Keratinocyte (primary cell): ENCODE measurements around the gene MYADML2. TPM values are rescaled to one million over a fixed set of nuclear protein-coding genes. Genes with fewer than 3 reads are reported as not detected.

Experiments
- DNase-seq: peaks from one replicate; pipeline ENCODE4 v3.0.0-alpha.2; 2011; ENCODE audit warnings: low read depth, missing footprints, low spot score
- FAIRE-seq: peaks from 2 replicates; lab custom pipeline; 2011; peaks lifted over from hg19 to GRCh38; lab: Jason Lieb, UNC
- H2AFZ ChIP-seq: 2 replicates; pipeline ENCODE4 v1.6.0; 2012; ENCODE audit warnings: low read length, control low read depth, inconsistent platforms; ENCODE audit not compliant: control insufficient read depth
- H3K27ac ChIP-seq: 2 replicates; pipeline ENCODE4 v1.5.1; 2011; ENCODE audit warnings: low read length; ENCODE audit not compliant: control insufficient read depth, insufficient read depth
- H3K27me3 ChIP-seq: 3 replicates; pipeline ENCODE4 v1.6.0; 2011; ENCODE audit warnings: low read length; ENCODE audit not compliant: control insufficient read depth, insufficient read depth; ENCODE audit errors: extremely low read depth
- H3K36me3 ChIP-seq, 2 experiments: 2 replicates in 1 of 2; 3 replicates in 1 of 2; pipeline ENCODE4 v1.5.1; 2011; ENCODE audit warnings: low read length in 2 of 2, mild to moderate bottlenecking in 1 of 2; ENCODE audit not compliant: control insufficient read depth in 2 of 2, insufficient read depth in 2 of 2; ENCODE audit errors: extremely low read depth in 1 of 2
- H3K4me1 ChIP-seq: 3 replicates; pipeline ENCODE4 v1.5.1; 2011; ENCODE audit warnings: low read length; ENCODE audit not compliant: control insufficient read depth, insufficient read depth; ENCODE audit errors: extremely low read depth
- H3K4me2 ChIP-seq: 3 replicates; pipeline ENCODE4 v1.6.0; 2011; ENCODE audit warnings: low read depth, low read length; ENCODE audit not compliant: control insufficient read depth, insufficient read depth; ENCODE audit errors: extremely low read depth
- H3K4me3 ChIP-seq, 3 experiments: fragments of 200-600 bp in 1 of 3; sonication (generic) in 1 of 3; 2 replicates in 2 of 3; 3 replicates in 1 of 3; pipeline ENCODE4 v1.5.1; 2011 to 2016; ENCODE audit warnings: low read length in 3 of 3, mild to moderate bottlenecking in 3 of 3, control low read depth in 2 of 3, inconsistent platforms in 1 of 3, low read depth in 1 of 3, mixed read lengths in 1 of 3, mixed run types in 1 of 3, moderate library complexity in 1 of 3; ENCODE audit not compliant: control insufficient read depth in 2 of 3, insufficient read depth in 2 of 3; ENCODE audit errors: extremely low read depth in 1 of 3
- H3K79me2 ChIP-seq: 2 replicates; pipeline ENCODE4 v1.6.0; 2012; ENCODE audit warnings: low read length; ENCODE audit not compliant: control insufficient read depth, insufficient read depth
- H3K9ac ChIP-seq: 3 replicates; pipeline ENCODE4 v1.6.0; 2011; ENCODE audit warnings: low read length; ENCODE audit not compliant: control insufficient read depth, insufficient read depth; ENCODE audit errors: extremely low read depth
- H3K9me1 ChIP-seq: 3 replicates; pipeline ENCODE4 v1.6.0; 2011; ENCODE audit warnings: low read length; ENCODE audit not compliant: control insufficient read depth, insufficient read depth; ENCODE audit errors: extremely low read depth
- H3K9me3 ChIP-seq: 2 replicates; pipeline ENCODE4 v1.5.1; 2012; ENCODE audit warnings: low read depth, low read length; ENCODE audit not compliant: control insufficient read depth
- H4K20me1 ChIP-seq: 3 replicates; pipeline ENCODE4 v1.6.0; 2011; ENCODE audit warnings: low read length; ENCODE audit not compliant: control insufficient read depth, insufficient read depth; ENCODE audit errors: extremely low read depth
- EZH2 ChIP-seq: IDR thresholded peaks from one replicate; pipeline ENCODE4 v1.6.1; 2012; ENCODE audit warnings: inconsistent platforms, mild to moderate bottlenecking, low read length, moderate library complexity
- dilution Hi-C: fragments of 300-500 bp; cut with MboI; formaldehyde crosslinking; loops from one replicate; pipeline ENCODE4 v1.7.0; 2020; ENCODE audit warnings: low sequenced_read_pairs; ENCODE audit not compliant: extremely low pct_ligation_motif_present
- polyA plus RNA-seq, 5 experiments: library from polyadenylated mRNA; depleted of rRNA in 3 of 5; stranded (reverse) in 3 of 5; stranded (forward) in 1 of 5; unstranded in 1 of 5; fragments of >200 nt; gene quantifications; 1 replicate in 1 of 5; 2 replicates in 3 of 5; 3 replicates in 1 of 5; pipeline versions ENCODE4 v1.2.1 to v1.2.3, GENCODE V29; 2011 to 2012; ENCODE audit warnings: missing spikeins in 2 of 5, low read depth in 1 of 5, low replicate concordance in 1 of 5
- TF ChIP-seq, protein P1 (sequence below), 3 experiments: IDR thresholded peaks in 1 of 3; conservative IDR thresholded peaks in 1 of 3; optimal IDR thresholded peaks in 1 of 3; 2 replicates in 2 of 3; 3 replicates in 1 of 3; pipeline versions ENCODE3 to v1.5.1; 2011; ENCODE audit warnings: low read length in 3 of 3, mild to moderate bottlenecking in 3 of 3, moderate library complexity in 2 of 3, control low read depth in 1 of 3, inconsistent platforms in 1 of 3; ENCODE audit not compliant: insufficient read depth in 2 of 3; ENCODE audit errors: extremely low read depth in 1 of 3

The MYADML2 gene
- polyA plus RNA-seq, 1 donor (not counting 4 experiments of a cell fraction or from before 2014, with no cell fraction given), result not detected

DNA sequence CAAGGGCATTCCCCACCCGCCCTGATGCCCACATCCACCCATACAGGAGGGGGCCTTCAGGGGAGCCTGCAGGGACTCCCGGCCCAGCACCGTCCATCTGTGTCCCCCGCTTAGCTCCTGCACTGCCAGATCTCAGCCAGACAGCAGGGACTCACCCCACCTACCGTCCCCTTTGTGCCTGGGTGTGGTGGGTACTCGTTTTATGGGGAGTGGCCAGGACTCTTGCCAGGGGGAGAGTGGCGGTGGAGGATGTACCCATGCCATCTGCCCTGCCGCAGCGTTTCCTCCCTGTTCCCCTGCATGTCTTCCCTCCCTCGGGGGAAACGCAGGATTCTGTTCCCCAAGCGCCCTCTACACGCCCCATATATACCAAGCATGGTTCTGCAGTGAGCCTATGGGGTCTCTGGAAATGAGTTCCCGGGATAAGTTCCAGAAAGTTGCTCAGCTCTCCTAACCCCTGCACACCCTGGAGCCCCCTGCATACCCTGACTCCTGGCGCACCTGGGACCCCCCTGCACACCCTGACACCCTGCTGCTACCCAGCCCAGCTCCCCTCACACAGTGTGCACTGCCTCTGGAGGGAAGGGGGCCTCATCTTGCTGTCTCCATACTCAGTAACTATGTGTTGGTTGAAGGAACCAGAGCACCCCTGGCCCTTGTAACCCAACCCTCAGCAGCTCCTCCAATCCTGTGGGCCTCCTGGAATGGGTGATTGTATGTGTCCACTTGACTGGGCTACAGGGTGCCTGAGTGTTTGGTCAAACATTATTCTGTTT, 15.3 kb downstream of the MYADML2 start:
- dilution Hi-C loops, result no loop called here

DNA sequence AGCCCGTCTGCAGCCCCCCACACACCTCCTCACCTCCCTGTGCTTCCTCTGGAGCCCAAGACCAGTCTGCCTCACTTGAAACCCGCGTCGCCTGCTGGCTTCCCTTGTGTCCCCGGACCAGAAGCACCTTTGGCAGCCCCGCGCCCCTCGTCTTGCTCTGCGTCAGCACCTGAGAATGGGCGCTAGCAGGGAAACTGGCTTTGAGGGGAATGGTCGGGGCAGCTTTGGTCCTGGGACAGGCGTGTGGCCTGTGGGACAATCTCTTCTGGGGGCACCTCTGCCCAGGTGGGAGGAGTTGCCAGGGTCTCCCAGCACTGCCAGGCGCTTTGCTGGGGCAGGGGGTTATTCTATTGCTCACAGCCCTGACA, 15.9 kb downstream of the MYADML2 start:
- Histone ChIP-seq H3K9me3 (no peaks in the 10 kb centered on the region), H3K27me3 (no peaks in the 10 kb centered on the region), H3K9ac (no peak overlapping the region), H3K36me3 (peaks cover 0 to 2% of the 10 kb centered on the region in 2 experiments), H3K79me2 (peaks cover 10% of the 10 kb centered on the region), H3K4me1 (peaks cover 11% of the 10 kb centered on the region), H3K4me3 (no peak overlapping the region), H3K4me2 (no peak overlapping the region), H3K9me1 (no peaks in the 10 kb centered on the region), H3K27ac (no peak overlapping the region), H2AFZ (no peak overlapping the region), H4K20me1 (no peaks in the 10 kb centered on the region)
- no peak for DNase-seq
- no peak for FAIRE-seq
- dilution Hi-C loops, result no loop called here
- TF ChIP-seq, protein P1, sequence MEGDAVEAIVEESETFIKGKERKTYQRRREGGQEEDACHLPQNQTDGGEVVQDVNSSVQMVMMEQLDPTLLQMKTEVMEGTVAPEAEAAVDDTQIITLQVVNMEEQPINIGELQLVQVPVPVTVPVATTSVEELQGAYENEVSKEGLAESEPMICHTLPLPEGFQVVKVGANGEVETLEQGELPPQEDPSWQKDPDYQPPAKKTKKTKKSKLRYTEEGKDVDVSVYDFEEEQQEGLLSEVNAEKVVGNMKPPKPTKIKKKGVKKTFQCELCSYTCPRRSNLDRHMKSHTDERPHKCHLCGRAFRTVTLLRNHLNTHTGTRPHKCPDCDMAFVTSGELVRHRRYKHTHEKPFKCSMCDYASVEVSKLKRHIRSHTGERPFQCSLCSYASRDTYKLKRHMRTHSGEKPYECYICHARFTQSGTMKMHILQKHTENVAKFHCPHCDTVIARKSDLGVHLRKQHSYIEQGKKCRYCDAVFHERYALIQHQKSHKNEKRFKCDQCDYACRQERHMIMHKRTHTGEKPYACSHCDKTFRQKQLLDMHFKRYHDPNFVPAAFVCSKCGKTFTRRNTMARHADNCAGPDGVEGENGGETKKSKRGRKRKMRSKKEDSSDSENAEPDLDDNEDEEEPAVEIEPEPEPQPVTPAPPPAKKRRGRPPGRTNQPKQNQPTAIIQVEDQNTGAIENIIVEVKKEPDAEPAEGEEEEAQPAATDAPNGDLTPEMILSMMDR (optimal IDR thresholded peaks at IDR 0.05 in 1 of 3, IDR thresholded peaks at IDR 0.05 in 1 of 3, conservative IDR thresholded peaks at IDR 0.05 in 1 of 3; ENCODE audit: extremely low read depth in 1 of 3, insufficient read depth in 2 of 3, low read length in 3 of 3), result no peak

More for the DNA sequence above, 15.3 kb downstream of the MYADML2 start:
- no peaks in the 10 kb centered on the region for H4K20me1 ChIP-seq
- no peak overlapping the region for H2AFZ ChIP-seq
- DNase-seq (no peak), FAIRE-seq (no peak)
- peaks cover 0 to 2% of the 10 kb centered on the region in 2 experiments for H3K36me3 ChIP-seq
- no peak overlapping the region for H3K27ac ChIP-seq
- no peak overlapping the region for H3K4me3 ChIP-seq
- peaks cover 13% of the 10 kb centered on the region for H3K4me1 ChIP-seq
- no peaks in the 10 kb centered on the region for H3K9me1 ChIP-seq
- no peak overlapping the region for H3K9ac ChIP-seq
- H3K27me3 ChIP-seq, result no peaks in the 10 kb centered on the region
- H3K9me3 ChIP-seq, result no peaks in the 10 kb centered on the region
- H3K79me2 ChIP-seq, result peaks cover 5% of the 10 kb centered on the region
- TF ChIP-seq EZH2, result no peak
- TF ChIP-seq, protein P1 (optimal IDR thresholded peaks at IDR 0.05 in 1 of 3, IDR thresholded peaks at IDR 0.05 in 1 of 3, conservative IDR thresholded peaks at IDR 0.05 in 1 of 3; ENCODE audit: extremely low read depth in 1 of 3, insufficient read depth in 2 of 3, low read length in 3 of 3), result no peak
- H3K4me2 ChIP-seq, result no peak overlapping the region
